HG02852 (cell line): ENCODE results near the gene TRIOBP.
"Not testable (repeated sequence)": the region's sequence is repeated elsewhere in the genome, so short reads cannot be mapped to it uniquely, and the experiment has no call there.

Experiments
- ATAC-seq: cut with Tn5 transposase; IDR thresholded peaks from one replicate; pipeline ENCODE4 v1.9.1; 2021; ENCODE audit warnings: mild to moderate bottlenecking, moderate library complexity; ENCODE audit not compliant: unreplicated experiment

Gene TRIOBP

GRCh38 chr22:37696657-37697537 lies at the start of gene TRIOBP:
TRIOBP (plus strand) TSS chr22:37697048; CDS start chr22:37701366, 4,318 bp downstream.
- ATAC-seq, result peak; percentile 70

DNA sequence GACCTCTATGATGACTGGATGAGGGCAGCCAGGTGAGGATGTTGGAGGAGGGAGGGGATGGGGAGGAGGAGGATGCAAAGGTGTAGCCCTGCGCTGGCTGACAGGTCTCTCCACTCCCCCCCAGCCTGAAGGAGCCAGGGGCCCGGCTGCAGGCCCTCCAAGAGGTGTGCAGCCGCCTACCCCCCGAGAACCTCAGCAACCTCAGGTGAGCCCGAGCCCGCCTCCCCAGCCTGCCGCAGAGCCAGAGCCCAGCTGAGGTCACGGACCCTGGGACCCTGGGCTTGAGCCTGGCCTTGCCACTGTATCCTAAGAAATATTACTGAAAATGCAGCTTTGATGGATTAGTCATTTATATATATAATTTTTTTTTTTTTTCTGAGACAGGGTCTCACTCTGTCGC lies 49.5 kb upstream of the TRIOBP start:
- ATAC-seq, result no peak

GRCh38 chr22:37647928-37648327 lies 48.9 kb upstream of the TRIOBP start:
- no peak for ATAC-seq

DNA sequence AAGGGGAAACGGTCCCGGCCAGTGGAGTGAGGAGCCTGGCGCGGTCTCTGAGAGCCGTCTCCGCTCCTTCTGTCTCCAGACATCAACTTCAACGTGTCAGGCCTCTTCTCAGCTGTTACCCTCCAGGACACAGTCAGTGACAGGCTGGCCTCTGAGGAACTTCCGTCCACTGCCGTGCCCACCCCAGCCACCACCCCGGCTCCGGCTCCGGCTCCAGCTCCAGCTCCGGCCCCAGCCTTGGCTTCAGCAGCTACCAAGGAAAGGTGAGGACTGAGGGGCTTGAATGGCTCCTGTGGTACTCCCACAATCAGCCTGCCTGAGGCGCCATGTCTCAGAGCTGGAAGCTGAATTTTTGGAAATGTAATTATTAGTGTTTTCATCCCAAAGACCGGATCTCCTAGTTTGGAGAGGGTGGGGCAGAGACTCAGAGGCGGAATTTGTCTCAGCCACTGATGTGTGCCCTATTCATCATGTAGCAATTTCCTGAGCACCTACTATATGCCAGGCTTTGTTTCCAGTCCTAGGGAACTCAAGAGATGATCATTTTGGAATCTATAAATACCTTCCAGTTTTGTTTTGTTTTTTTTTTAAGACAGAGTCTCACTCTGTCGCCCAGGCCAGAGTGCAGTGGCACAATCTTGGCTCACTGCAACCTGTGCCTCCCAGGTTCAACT lies 46.2 kb upstream of the TRIOBP start:
- no peak for ATAC-seq

DNA sequence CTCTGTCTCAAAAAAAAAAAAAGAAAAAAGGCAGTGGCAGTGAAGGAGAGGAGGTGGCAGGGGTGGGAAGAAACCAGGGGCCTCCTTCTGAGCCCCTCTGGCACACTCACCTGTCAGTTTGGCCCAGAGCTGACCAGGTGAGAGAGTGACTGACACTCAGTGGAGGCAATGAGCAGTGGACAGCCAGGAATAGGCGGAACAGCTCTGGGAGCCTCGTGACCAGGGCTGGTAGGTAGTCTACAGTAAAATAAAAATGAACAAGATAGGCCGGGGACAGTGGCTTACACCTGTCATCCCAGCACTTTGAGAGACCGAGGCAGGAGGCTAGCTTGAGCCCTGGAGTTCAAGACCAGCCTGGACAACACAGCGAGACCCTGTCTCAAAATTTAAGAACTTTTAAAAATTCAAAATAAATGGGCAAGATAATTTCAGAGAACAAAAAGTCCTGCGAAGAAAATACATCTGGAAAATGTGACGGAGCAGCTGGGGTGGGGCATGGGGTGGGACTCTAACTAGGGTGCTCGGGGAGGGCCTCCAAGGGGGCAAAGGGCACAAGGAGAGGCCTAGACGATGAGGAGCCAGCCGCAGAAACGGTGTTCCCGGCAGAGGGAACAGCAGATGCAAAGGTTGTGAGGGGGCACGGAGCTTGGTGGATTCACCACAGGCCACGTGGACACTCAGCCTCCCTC lies 42.1 kb upstream of the TRIOBP start:
- ATAC-seq, result no peak

DNA sequence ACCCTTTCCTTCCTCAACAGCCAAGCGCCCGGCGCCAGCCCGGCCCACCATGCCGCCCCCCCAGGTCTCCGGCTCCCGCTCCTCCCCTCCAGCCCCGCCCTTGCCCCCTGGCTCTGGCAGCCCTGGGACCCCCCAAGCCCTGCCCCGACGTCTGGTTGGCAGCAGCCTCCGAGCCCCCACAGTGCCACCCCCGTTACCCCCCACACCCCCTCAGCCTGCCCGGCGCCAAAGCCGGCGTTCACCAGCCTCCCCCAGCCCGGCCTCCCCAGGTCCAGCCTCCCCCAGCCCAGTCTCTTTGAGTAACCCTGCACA lies 41.6 kb upstream of the TRIOBP start:
- no peak for ATAC-seq

DNA sequence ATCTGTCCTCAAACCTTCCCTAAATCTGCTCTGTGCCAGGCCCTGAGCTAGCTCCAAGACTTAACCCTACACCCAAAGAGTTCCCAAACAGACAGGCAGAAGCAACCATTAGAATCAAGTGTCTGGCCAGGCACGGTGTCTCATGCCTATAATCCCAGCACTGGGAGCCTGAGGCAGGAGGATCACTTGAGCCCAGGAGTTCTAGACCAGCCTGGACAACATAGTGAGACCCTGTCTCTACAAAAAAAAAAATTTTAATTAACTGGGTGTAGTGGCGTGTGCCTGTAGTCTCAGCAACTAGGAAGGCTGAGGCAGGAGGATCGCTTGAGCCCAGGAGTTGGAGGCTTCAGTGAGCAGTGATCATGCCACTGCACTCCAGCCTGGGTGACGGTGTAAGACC lies 40.3 kb upstream of the TRIOBP start:
- ATAC-seq, result not testable (repeated sequence)

- no peak for ATAC-seq
Observed at GRCh38 chr22:37657590-37658132, 39.2 kb upstream of the TRIOBP start.

DNA sequence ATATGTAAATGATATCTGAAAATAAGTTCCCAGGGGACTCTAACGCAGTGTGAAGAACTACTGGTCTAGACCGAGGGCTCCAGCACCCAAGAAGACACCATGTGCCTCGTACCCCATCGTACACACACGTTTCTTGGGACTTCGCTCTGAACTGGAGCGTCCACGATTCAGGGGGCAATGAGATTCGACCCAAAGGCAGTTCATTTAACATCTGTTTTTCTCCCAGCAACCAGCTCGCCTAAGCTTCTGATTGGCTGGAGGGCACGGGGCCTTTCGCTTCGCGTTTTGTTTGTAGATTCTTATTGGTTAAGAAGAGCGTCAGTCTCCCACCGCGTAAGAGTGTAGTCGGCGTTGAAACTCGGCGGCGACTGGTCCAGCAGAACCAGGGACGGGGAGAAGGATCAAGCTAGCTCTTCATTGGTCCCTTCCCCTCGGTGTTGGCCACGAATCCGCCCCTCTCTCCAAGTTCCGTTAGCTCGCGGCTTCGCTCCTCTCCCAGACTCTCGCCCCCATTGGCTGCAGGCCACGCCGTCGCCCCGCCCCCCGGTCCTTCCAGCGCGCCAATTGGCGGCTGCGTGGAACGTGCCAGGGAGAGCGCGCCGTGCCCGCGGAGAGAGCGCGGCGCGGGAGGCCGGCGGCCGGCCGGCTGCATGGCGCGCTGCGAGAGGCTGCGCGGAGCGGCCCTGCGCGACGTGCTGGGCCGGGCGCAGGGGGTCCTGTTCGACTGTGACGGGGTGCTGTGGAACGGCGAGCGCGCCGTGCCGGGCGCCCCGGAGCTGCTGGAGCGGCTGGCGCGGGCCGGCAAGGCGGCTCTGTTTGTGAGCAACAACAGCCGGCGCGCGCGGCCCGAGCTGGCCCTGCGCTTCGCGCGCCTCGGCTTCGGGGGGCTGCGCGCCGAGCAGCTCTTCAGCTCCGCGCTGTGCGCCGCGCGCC lies 38.4 kb upstream of the TRIOBP start, which contains the start of gene PDXP:
PDXP (plus strand) TSS at position 591 of the 933 bp plus-strand sequence; CDS start at position 651, 60 bp downstream.
- peak; percentile 85 for ATAC-seq

DNA sequence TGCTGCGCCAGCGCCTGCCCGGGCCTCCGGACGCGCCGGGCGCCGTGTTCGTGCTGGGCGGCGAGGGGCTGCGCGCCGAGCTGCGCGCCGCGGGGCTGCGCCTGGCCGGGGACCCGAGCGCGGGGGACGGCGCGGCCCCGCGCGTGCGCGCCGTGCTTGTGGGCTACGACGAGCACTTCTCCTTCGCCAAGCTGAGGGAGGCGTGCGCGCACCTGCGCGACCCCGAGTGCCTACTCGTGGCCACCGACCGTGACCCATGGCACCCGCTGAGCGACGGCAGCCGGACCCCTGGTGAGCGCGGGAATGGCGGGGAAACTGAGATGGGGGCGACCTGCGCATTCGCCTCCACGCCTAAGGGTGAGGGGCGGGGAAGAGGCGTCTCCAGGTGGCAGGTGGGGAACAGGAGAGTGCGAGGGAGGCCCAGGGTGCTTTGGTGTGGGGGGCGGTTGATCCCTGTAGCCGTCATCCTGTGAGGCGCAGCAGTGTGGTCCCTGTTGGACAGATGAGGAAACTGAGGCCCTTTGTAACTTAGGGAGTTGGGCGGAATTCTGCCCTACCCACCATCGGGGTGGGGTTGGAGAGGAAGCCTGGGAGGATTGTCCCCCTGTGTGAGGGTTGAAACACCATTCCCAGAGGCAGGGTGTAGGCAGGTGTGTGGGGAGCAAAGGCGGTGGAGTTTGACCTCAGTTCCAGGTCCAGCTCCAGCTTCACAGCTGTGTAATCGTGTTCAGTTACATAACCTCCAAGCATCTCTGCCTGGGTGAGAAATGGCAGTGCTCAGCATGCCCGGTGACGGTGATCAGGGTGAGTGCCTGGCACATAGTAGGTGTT lies 37.6 kb upstream of the TRIOBP start:
- peak; percentile 9 for ATAC-seq

DNA sequence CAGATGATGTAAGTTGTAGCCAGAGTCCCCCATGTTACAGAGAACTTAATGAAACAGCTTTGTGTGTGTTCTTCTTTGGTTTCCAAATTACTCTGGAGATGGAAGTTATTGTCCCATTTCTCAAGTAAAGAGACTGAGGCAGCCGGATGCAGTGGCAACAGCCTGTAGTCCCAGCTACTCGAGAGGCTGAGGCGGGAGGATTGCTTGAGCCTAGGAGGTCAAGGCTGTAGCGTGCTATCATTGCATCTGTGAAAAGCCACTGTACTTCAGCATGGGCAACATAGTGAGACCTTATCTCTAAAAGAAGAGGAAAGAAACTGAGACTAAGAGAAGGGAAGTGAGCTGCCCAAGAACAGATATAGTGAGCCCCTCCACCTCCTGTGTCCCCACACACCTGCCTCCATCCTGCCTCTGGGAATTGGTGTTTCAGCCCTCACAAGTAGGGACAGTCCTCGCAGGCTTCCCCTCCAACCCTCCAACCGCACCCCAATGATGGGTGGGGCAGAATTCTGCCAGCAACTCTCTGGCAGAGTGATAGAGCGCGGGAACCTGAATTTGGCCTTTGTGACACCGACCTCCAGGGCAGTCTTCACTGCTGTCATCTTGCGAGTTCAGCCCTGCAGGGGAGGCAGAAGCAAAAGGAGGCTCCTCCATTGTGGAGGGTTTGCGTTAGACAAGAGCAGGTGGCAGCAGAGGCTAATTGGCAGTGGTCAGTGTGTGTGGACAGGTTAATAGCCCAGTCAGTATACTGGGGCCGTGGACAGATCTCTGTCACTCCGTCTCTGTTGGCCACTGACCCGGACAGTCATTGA lies 36.7 kb upstream of the TRIOBP start:
- no peak for ATAC-seq

- no peak for ATAC-seq
Observed at GRCh38 chr22:37660709-37661045, 36.2 kb upstream of the TRIOBP start.

DNA sequence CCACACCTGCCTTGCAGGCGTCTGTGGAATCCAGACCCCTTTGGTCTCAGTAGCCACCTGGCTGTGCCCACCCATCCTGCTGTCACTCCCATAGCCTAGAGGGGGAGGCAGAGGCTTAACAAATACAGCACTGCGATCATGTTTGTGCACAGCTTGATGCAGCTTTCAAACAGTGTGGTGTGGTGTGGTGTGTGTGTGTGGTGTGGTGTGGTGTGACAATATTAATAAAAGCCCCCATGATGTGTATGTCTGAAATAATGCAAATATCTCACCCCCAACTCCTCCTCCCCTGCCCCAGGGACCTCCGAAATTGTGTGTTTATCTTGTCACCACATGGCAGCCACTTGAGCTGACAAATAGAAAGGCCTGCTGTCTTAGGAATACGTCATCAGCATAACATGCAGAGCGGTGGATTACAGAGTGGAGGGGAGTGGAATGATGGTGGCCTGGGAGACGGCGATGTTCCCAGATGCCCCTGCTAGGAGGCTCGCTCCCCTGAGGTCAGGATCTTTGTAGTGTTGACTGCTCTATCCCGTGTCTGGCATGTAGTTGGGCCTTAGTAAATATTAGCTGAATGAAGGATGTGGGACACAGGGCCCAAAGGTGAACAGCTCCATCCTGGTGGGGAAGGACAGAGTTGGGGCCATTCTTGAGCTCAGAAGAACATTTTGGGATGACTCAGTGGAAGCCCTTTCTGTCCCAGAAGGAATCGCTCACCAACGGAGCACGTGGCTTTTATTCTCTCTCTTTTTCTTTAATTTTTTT lies 35.5 kb upstream of the TRIOBP start:
- no peak for ATAC-seq

GRCh38 chr22:37662039-37662438 lies 34.8 kb upstream of the TRIOBP start:
- no peak for ATAC-seq

DNA sequence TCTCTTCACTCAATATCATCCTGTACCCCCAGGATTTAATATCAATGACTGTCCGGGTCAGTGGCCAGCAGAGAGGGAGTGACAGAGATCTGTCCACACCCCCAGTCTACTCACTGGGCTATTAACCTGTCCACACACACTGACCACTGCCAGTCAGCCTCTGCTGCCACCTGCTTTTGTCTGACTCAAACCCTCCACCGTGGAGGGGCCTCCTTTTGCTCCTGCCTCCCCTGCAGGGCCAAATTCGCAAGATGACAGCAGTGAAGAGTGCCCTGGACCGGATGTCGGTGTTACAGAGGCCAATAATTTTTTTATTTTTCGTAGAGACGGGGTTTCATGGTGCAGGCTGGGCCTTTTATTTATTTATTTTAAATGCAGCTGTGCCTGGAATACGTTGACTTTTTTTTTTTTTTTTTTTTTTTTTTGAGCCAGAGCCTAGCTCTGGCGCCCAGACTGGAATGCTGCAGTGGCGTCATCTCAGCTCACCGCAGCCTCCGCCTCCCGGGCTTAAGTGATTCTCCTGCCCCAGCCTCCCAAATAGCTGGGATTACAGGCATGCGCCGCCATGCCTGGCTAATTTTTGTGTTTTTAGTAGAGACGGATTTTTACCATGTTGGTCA lies 33.2 kb upstream of the TRIOBP start:
- no peak for ATAC-seq

DNA sequence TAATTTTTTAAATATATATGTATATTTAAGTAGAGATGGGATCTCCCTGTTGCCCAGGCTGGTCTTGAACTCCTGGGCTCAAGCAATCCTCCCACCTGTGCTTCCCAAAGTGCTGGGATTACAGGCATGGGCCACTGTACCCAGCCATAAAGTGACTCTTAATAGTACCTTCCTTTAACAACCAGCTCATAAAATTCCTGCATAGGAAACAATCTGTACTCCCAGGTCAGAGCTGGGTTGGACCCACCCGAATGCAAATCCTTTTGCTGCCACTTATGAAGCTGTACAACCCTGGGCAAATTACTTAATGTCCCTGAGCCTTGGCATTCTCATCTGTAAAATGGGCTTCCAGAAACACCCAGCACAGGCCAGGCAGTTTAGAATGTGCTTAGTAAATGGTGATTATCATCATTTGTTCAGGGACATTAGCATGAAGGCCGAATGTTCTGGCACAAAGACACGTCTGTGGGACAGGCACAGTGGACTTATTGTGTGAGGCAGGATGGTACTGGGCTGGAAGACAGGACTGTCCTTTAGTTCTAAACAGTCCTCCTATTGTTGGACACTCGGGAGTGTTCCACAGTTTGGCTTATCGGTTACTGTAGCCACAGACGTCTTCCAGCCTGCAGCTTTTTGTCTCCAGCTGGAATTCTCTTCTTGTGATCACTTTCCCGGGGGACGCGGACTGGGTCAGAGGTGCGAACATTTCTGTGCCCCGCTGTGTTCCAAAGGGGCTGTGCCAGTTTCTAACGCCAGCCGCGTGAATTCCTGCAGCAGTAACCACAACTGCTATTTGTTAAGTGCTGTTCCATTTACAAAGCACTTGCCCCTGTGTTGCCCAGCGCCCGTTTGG lies 32.4 kb upstream of the TRIOBP start:
- no peak for ATAC-seq

- no peak for ATAC-seq
Observed at GRCh38 chr22:37665487-37665886, 31.4 kb upstream of the TRIOBP start.
